ENCODE results near the gene GLDC.
"Not testable (repeated sequence)": the region's sequence is repeated elsewhere in the genome, so short reads cannot be mapped to it uniquely, and the experiment has no call there.

The GLDC gene

GRCh38 chr9:6665628-6666027 lies 20.1 kb upstream of the GLDC start:
- DNase-seq (ENCODE audit: low read depth in 1 of 2, low spot score in 1 of 2): no peak

GRCh38 chr9:6664204-6664680 lies 18.7 kb upstream of the GLDC start:
- no peak for DNase-seq (ENCODE audit: low read depth in 1 of 2, low spot score in 1 of 2)

GRCh38 chr9:6660512-6660911 lies 15.0 kb upstream of the GLDC start:
- DNase-seq (ENCODE audit: low read depth in 1 of 2, low spot score in 1 of 2): no peak

GRCh38 chr9:6658628-6659353 lies 13.3 kb upstream of the GLDC start:
- no peak for DNase-seq (ENCODE audit: low read depth in 1 of 2, low spot score in 1 of 2)

- DNase-seq (ENCODE audit: low read depth in 1 of 2, low spot score in 1 of 2): no peak
These were observed 11.2 kb upstream of the GLDC start for GRCh38 chr9:6656614-6657300.

- DNase-seq (ENCODE audit: low read depth in 1 of 2, low spot score in 1 of 2): no peak
These were observed 9.5 kb upstream of the GLDC start for GRCh38 chr9:6655036-6655435.

- no peak for DNase-seq (ENCODE audit: low read depth in 1 of 2, low spot score in 1 of 2)
These were observed 736 bp upstream of the GLDC start for GRCh38 chr9:6646293-6646636.

- DNase-seq (ENCODE audit: low read depth in 1 of 2, low spot score in 1 of 2): not testable (repeated sequence)
These were observed 499 bp downstream of the GLDC start for GRCh38 chr9:6645105-6645354.

GRCh38 chr9:6644346-6645104 lies 1.0 kb downstream of the GLDC start:
- DNase-seq (ENCODE audit: low read depth in 1 of 2, low spot score in 1 of 2): no peak

- DNase-seq (ENCODE audit: low read depth in 1 of 2, low spot score in 1 of 2): no peak
These were observed 3.6 kb downstream of the GLDC start for GRCh38 chr9:6641961-6642360.

GRCh38 chr9:6641561-6641960 lies 4.0 kb downstream of the GLDC start:
- DNase-seq (ENCODE audit: low read depth in 1 of 2, low spot score in 1 of 2): no peak

GRCh38 chr9:6641056-6641455 lies 4.5 kb downstream of the GLDC start:
- no peak for DNase-seq (ENCODE audit: low read depth in 1 of 2, low spot score in 1 of 2)

- DNase-seq (ENCODE audit: low read depth in 1 of 2, low spot score in 1 of 2): no peak
These were observed 5.1 kb downstream of the GLDC start for GRCh38 chr9:6640268-6641051.

GRCh38 chr9:6639622-6640021 lies 5.9 kb downstream of the GLDC start:
- no peak for DNase-seq (ENCODE audit: low read depth in 1 of 2, low spot score in 1 of 2)

GRCh38 chr9:6634444-6634843 lies 11.1 kb downstream of the GLDC start:
- DNase-seq (ENCODE audit: low read depth in 1 of 2, low spot score in 1 of 2): no peak

- DNase-seq (ENCODE audit: low read depth in 1 of 2, low spot score in 1 of 2): no peak
These were observed 12.2 kb downstream of the GLDC start for GRCh38 chr9:6633378-6633777.

GRCh38 chr9:6632516-6633183 lies 12.9 kb downstream of the GLDC start:
- DNase-seq (ENCODE audit: low read depth in 1 of 2, low spot score in 1 of 2): no peak

GRCh38 chr9:6631207-6631512 lies 14.4 kb downstream of the GLDC start:
- no peak for DNase-seq (ENCODE audit: low read depth in 1 of 2, low spot score in 1 of 2)

GRCh38 chr9:6630502-6631206 lies 14.9 kb downstream of the GLDC start:
- DNase-seq (ENCODE audit: low read depth in 1 of 2, low spot score in 1 of 2): no peak

- no peak for DNase-seq (ENCODE audit: low read depth in 1 of 2, low spot score in 1 of 2)
These were observed 16.8 kb downstream of the GLDC start for GRCh38 chr9:6628704-6629103.

- DNase-seq (ENCODE audit: low read depth in 1 of 2, low spot score in 1 of 2): no peak
These were observed 20.2 kb downstream of the GLDC start for GRCh38 chr9:6625363-6625762.
